Measurements from ENCODE around the gene RAB1A.

Gene RAB1A

DNA sequence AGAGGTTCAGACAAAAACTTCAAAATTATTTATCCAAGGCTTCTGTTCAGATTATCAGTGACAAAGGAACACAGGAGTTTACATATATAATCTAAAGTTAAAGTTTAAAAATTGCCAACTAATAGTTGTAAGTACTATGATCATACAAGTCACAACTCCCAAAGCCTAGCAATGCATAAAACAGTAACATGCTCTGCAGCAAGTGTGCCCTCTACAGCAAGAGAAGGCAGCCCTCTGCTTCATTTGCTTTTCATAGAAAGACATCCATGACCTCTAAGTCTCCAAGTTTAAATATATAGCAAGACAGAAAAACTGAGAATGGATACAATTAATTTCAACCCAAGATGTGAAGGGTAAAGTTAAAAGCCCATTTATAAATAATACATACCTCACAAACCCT is 13.3 kb downstream of the RAB1A start:
- TF ChIP-seq, protein P1, sequence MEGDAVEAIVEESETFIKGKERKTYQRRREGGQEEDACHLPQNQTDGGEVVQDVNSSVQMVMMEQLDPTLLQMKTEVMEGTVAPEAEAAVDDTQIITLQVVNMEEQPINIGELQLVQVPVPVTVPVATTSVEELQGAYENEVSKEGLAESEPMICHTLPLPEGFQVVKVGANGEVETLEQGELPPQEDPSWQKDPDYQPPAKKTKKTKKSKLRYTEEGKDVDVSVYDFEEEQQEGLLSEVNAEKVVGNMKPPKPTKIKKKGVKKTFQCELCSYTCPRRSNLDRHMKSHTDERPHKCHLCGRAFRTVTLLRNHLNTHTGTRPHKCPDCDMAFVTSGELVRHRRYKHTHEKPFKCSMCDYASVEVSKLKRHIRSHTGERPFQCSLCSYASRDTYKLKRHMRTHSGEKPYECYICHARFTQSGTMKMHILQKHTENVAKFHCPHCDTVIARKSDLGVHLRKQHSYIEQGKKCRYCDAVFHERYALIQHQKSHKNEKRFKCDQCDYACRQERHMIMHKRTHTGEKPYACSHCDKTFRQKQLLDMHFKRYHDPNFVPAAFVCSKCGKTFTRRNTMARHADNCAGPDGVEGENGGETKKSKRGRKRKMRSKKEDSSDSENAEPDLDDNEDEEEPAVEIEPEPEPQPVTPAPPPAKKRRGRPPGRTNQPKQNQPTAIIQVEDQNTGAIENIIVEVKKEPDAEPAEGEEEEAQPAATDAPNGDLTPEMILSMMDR (IDR thresholded peaks at IDR 0.05; ENCODE audit: low read depth, low read length, missing control alignments): no peak
- Histone ChIP-seq H3K27ac (no peak overlapping the region), H3K4me3 (ENCODE audit: low read depth, low read length) (no peak overlapping the region), H3K36me3 (replicated peaks) (peaks cover 5% of the 10 kb centered on the region), H3K27me3 (replicated peaks) (no peaks in the 10 kb centered on the region)
- DNase-seq: no peak
- in situ Hi-C loops (cut with HindIII; ENCODE audit: low pct_ligation_motif_present, low sequenced_read_pairs): no loop called here

DNA sequence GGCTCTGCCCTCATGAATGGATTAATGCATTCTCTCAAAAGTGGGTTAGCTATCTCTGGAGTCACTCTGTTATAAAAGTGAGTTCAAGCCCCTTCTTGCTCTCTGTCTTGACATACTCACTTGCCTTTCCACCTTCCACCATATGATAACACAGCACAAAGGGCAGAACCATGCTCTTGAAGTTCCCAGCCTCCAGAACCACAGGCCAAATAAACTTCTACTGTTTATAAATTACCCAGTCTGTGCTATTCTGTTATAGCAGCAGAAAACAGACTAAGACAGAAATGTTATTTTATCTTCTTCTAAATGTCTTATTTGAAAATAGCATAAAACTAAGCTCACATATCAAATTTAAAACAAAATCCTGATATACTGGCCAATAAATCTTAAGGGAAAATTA is 15.0 kb downstream of the RAB1A start:
- no peak for DNase-seq
- H3K4me3 ChIP-seq (ENCODE audit: low read depth, low read length): no peak overlapping the region
- no peak overlapping the region for H3K27ac ChIP-seq
- in situ Hi-C loops (cut with HindIII; ENCODE audit: low pct_ligation_motif_present, low sequenced_read_pairs): no loop called here
- TF ChIP-seq, protein P1 (IDR thresholded peaks at IDR 0.05; ENCODE audit: low read depth, low read length, missing control alignments): no peak
- no peaks in the 10 kb centered on the region for H3K27me3 ChIP-seq (replicated peaks)
- H3K36me3 ChIP-seq (replicated peaks): no peaks in the 10 kb centered on the region

DNA sequence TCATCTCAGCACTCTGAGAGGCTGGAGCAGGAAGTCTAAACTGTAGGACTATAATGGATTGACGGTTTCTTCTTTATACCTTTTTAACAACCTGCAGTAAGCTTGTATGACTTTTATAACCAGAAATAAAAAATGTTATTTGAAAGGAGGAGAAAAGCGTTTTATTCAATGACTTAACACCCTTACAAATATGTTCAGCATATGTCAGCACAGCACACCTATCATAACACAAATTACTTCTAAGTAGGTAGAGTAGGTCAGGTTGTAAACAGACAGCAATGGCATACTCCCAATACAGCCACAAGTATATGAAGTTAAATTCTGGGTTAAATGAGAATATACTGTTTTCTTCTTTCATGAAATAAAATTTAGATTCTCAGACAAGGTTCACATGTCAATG is 16.1 kb downstream of the RAB1A start:
- Histone ChIP-seq H3K4me3 (ENCODE audit: low read depth, low read length) (no peak overlapping the region), H3K36me3 (replicated peaks) (no peaks in the 10 kb centered on the region), H3K27ac (no peak overlapping the region), H3K27me3 (replicated peaks) (no peaks in the 10 kb centered on the region)
- no peak for DNase-seq
- TF ChIP-seq, protein P1 (IDR thresholded peaks at IDR 0.05; ENCODE audit: low read depth, low read length, missing control alignments): no peak
- in situ Hi-C loops (cut with HindIII; ENCODE audit: low pct_ligation_motif_present, low sequenced_read_pairs): no loop called here

DNA sequence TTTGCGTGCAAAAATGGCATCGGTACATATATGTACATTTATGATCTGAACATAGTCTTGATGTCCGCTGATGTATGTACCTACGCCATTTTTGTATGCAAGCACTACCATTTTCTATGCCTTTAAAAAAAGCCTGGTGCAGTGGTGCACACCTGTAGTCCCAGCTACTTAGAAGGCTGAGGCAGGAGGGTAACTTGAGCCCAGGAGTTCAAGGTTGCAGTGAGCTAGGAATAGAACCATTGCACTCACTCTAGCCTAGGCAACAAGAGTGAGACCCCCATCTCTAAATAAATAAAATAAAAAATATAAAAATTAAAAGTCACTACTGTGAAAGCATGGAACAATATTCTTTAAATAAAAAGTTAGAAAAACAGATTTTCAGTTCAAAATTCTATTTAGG is 16.7 kb downstream of the RAB1A start:
- Histone ChIP-seq H3K4me3 (ENCODE audit: low read depth, low read length) (no peak overlapping the region), H3K36me3 (replicated peaks) (no peaks in the 10 kb centered on the region), H3K27ac (no peak overlapping the region), H3K27me3 (replicated peaks) (no peaks in the 10 kb centered on the region)
- in situ Hi-C loops (cut with HindIII; ENCODE audit: low pct_ligation_motif_present, low sequenced_read_pairs): no loop called here
- TF ChIP-seq, protein P1 (IDR thresholded peaks at IDR 0.05; ENCODE audit: low read depth, low read length, missing control alignments): no peak
- no peak for DNase-seq

DNA sequence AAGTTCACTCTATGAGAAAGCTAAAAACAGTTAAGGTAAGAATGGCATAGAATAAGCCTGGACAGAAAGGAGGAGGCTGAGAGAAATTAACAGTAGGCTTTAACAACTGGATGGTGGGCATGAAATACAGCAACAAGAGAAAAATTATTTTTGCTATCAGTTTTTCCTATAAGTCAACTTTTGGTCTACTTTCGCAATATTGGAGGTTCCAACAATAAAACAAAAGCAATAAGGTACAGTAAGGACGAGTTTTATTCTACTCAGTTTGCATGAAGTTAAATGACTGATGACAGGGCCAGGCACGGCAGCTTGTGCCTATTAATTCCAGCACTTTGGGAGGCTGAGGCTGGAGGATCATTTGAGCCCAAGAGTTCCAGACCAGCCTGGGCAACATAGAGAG is 17.3 kb downstream of the RAB1A start:
- H3K36me3 ChIP-seq (replicated peaks): no peaks in the 10 kb centered on the region
- TF ChIP-seq, protein P1 (IDR thresholded peaks at IDR 0.05; ENCODE audit: low read depth, low read length, missing control alignments): no peak
- in situ Hi-C loops (cut with HindIII; ENCODE audit: low pct_ligation_motif_present, low sequenced_read_pairs): no loop called here
- no peak overlapping the region for H3K27ac ChIP-seq
- H3K27me3 ChIP-seq (replicated peaks): no peaks in the 10 kb centered on the region
- DNase-seq: no peak
- H3K4me3 ChIP-seq (ENCODE audit: low read depth, low read length): no peak overlapping the region

DNA sequence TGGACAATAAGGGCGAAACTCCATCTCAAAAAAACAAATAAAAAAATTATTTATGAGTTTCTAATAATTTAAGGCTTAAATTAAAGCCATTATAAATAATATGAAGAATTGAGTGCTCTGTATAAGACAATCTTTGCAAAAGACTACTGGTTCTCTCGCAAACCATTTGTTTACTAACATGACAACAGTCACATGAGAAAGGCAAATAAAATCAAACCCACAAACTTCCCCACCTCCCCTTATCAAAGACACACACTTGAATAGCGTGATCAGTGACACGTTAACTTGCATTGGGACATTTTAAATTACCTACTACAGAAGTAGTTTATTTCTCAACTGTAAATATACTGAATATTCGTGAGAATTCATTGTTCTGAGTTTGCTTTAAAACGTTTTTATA is 21.1 kb downstream of the RAB1A start:
- Histone ChIP-seq H3K36me3 (replicated peaks) (peaks cover 3% of the 10 kb centered on the region), H3K27me3 (replicated peaks) (no peaks in the 10 kb centered on the region), H3K27ac (no peak overlapping the region), H3K4me3 (ENCODE audit: low read depth, low read length) (no peak overlapping the region)
- DNase-seq: no peak
- in situ Hi-C loops (cut with HindIII; ENCODE audit: low pct_ligation_motif_present, low sequenced_read_pairs): no loop called here
- TF ChIP-seq, protein P1 (IDR thresholded peaks at IDR 0.05; ENCODE audit: low read depth, low read length, missing control alignments): no peak

Measured in brain microvascular endothelial cell (primary cell).